T-helper 22 cell (primary cell): Measurements from ENCODE around the gene CCM2L.

Experiments used
- DNase-seq: peaks from one replicate; pipeline ENCODE4 v3.0.0-alpha.2; 2020; ENCODE audit warnings: low read depth

CCM2L gene

GRCh38 chr20:32010101-32010500, at the start of gene CCM2L:
TSS of gene CCM2L (plus strand) at chr20:32010438. CDS start at chr20:32010455, 17 bp downstream.
- DNase-seq, result no peak

- no peak for DNase-seq
Measured at GRCh38 chr20:31962761-31963160, 47.5 kb upstream of the CCM2L start.

GRCh38 chr20:31963889-31964288, 46.3 kb upstream of the CCM2L start:
- no peak for DNase-seq

- DNase-seq, result no peak
Measured at GRCh38 chr20:31966991-31967655, 43.1 kb upstream of the CCM2L start.

GRCh38 chr20:31967830-31968249, 42.4 kb upstream of the CCM2L start, which contains the start of gene XKR7:
TSS of gene XKR7 (plus strand) at chr20:31968151. CDS start at chr20:31968176, 25 bp downstream.
- DNase-seq, result no peak

GRCh38 chr20:31968291-31969126, 41.7 kb upstream of the CCM2L start:
- peak; percentile 48 for DNase-seq

GRCh38 chr20:31969991-31970390, 40.2 kb upstream of the CCM2L start:
- DNase-seq, result no peak

- DNase-seq, result no peak
Measured at GRCh38 chr20:31972471-31973021, 37.7 kb upstream of the CCM2L start.

- no peak for DNase-seq
Measured at GRCh38 chr20:31974296-31974695, 35.9 kb upstream of the CCM2L start.

GRCh38 chr20:31974951-31975487, 35.2 kb upstream of the CCM2L start:
- DNase-seq, result no peak

GRCh38 chr20:31975874-31976273, 34.4 kb upstream of the CCM2L start:
- no peak for DNase-seq

GRCh38 chr20:31977080-31977479, 33.2 kb upstream of the CCM2L start:
- DNase-seq, result no peak

GRCh38 chr20:31979713-31980426, 30.4 kb upstream of the CCM2L start:
- no peak for DNase-seq

- DNase-seq, result no peak
Measured at GRCh38 chr20:31981784-31982183, 28.5 kb upstream of the CCM2L start.

GRCh38 chr20:31984981-31985471, 25.2 kb upstream of the CCM2L start:
- DNase-seq, result no peak

- DNase-seq, result no peak
Measured at GRCh38 chr20:31987744-31988143, 22.5 kb upstream of the CCM2L start.

GRCh38 chr20:31988430-31989015, 21.7 kb upstream of the CCM2L start:
- no peak for DNase-seq

GRCh38 chr20:31989030-31989645, 21.1 kb upstream of the CCM2L start:
- DNase-seq, result no peak

GRCh38 chr20:31990641-31991338, 19.4 kb upstream of the CCM2L start:
- DNase-seq, result no peak

GRCh38 chr20:31991339-31991705, 18.9 kb upstream of the CCM2L start:
- no peak for DNase-seq
